T47D (cell line): ENCODE measurements around the gene MTHFD2L.

Experiments
- DNase-seq, 2 experiments: peaks; one replicate each; pipeline versions ENCODE4 v3.0.0 to v3.0.0-alpha.2; 2011 to 2012; ENCODE audit warnings: low read depth in 1 of 2, low spot score in 1 of 2
- JUND ChIP-seq: IDR thresholded peaks from 2 replicates; pipeline ENCODE4 v1.6.1; 2012; ENCODE audit warnings: low read depth
- in situ Hi-C: cut with HindIII; loops from 2 replicates; pipeline ENCODE4 v1.10.0; 2016; ENCODE audit warnings: low sequenced_read_pairs, low pct_unique_long_range_greater_than_20kb

The MTHFD2L gene

GRCh38 chr4:74157561-74158465 is at the start of gene MTHFD2L:
TSS of gene MTHFD2L (plus strand) at chr4:74158118. CDS start at chr4:74158139, 21 bp downstream.
- DNase-seq: peak; percentile 85 to 93
- TF ChIP-seq JUND: no peak
- in situ Hi-C loops: no loop called here

GRCh38 chr4:74108457-74109115 is 49.3 kb upstream of the MTHFD2L start:
- in situ Hi-C loops: no loop called here
- no peak for TF ChIP-seq JUND
- no peak for DNase-seq

- in situ Hi-C loops: no loop called here
- TF ChIP-seq JUND: no peak
- DNase-seq: peak in 1 of 2 experiments; percentile 37
These were observed 48.6 kb upstream of the MTHFD2L start for GRCh38 chr4:74109116-74109869.

- in situ Hi-C loops: no loop called here
These were observed 47.9 kb upstream of the MTHFD2L start for GRCh38 chr4:74109870-74110605.

GRCh38 chr4:74110670-74111069 is 47.2 kb upstream of the MTHFD2L start:
- DNase-seq: no peak
- no peak for TF ChIP-seq JUND
- in situ Hi-C loops: no loop called here

More at GRCh38 chr4:74109870-74110605, 47.9 kb upstream of the MTHFD2L start:
- no peak for DNase-seq
- no peak for TF ChIP-seq JUND

GRCh38 chr4:74111306-74111975 is 46.5 kb upstream of the MTHFD2L start:
- TF ChIP-seq JUND: no peak
- in situ Hi-C loops: no loop called here
- no peak for DNase-seq

- in situ Hi-C loops: no loop called here
- no peak for TF ChIP-seq JUND
- DNase-seq: no peak
These were observed 45.9 kb upstream of the MTHFD2L start for GRCh38 chr4:74111990-74112389.

GRCh38 chr4:74112399-74113105 is 45.4 kb upstream of the MTHFD2L start:
- in situ Hi-C loops: no loop called here
- TF ChIP-seq JUND: no peak
- no peak for DNase-seq

- in situ Hi-C loops: no loop called here
- TF ChIP-seq JUND: no peak
- no peak for DNase-seq
These were observed 43.7 kb upstream of the MTHFD2L start for GRCh38 chr4:74114234-74114633.

GRCh38 chr4:74117024-74117534 is 40.8 kb upstream of the MTHFD2L start:
- in situ Hi-C loops: no loop called here
- TF ChIP-seq JUND: no peak
- peak in 1 of 2 experiments; percentile 26 for DNase-seq
